ENCODE data around the gene FAM118B.

DNA sequence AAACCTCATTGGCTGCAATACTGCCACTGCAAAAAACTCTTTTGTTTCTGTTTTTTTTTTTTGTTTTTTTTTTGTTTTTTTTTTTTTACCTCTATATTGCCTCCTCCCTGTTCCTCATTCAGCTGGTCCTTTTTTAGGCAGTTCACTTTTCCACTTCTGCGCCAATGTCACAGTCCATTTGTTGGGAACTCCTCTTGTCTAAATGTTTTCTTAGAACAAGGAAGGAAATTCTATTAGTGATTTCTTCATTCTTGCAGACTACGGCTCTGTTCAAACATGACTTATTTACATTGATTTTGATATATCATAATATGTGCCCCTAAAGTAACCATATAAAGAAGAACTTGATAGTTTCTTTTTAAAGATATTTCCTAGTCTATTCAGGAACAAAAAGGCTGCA lies 2.9 kb downstream of the FAM118B start:
- TF ChIP-seq CTCF (IDR thresholded peaks at IDR 0.05) (no peak), POLR2A (IDR thresholded peaks at IDR 0.05) (no peak)
